ENCODE measurements around the gene CA10.

The CA10 gene

DNA sequence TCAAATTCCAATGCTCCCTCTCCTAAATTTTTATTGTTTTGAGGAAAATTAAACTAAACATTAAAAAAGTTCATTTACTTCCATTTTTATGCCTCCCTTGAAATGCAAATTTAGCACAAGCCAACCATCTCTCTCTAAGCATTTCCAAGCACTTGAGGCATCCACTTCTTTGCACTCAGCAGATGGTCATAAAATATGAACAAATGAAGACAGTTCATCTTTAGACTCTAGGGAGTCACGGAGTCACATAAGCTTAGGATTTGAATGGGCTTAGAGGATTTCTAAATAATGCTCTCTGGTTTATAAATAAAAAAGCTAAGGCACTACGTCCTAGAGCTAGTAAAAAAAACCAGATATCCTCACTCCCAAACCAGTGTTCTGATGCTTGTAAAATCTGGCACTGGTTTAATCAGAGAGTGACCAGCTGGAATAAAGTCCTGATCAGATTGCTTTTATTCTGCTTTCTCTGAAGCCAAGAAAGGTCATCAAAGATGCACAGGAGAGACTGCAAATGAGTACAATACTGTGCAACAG is 204.2 kb downstream of the CA10 start:
- DNase-seq (ENCODE audit: low read depth in 2 of 2), result no peak

DNA sequence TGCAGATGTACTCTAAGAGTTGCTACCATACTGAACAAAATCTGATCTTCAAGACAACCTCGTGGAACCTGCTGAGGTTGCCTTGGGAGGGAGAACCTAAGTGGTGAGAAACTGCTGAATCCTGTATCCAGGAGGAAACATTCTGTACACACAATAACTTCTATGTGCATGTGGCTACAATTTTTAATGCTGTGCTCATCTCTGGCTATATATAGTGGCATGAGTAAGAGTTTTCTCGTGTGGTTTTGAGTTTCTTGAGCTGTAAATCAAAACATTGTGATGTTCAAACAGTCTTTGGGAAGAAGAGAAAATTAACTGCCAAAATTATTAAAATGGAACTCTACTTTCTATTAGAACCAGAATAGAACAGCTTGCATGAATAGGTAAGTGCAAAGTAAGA is 206.8 kb downstream of the CA10 start:
- DNase-seq (ENCODE audit: low read depth in 2 of 2), result no peak

DNA sequence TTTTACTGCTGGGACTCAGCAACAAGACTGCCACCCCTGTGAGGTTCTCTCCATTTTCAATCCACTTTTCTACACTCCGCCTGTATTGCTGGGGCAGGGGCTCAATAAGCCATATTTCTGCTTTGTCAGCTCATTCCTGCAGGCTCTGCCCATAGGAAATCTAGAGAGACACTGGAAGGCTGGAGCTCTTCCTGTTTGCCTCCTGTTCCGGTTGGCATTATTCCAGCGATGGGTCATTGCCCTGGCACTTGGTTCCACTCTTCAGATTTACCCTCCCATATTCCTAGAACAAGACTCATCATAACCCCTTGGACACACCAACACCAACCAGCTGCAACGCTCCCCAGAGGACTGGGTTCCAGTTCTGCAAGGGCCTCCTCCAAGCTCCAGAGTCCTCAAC is 210.4 kb downstream of the CA10 start:
- DNase-seq (ENCODE audit: low read depth in 2 of 2), result no peak

DNA sequence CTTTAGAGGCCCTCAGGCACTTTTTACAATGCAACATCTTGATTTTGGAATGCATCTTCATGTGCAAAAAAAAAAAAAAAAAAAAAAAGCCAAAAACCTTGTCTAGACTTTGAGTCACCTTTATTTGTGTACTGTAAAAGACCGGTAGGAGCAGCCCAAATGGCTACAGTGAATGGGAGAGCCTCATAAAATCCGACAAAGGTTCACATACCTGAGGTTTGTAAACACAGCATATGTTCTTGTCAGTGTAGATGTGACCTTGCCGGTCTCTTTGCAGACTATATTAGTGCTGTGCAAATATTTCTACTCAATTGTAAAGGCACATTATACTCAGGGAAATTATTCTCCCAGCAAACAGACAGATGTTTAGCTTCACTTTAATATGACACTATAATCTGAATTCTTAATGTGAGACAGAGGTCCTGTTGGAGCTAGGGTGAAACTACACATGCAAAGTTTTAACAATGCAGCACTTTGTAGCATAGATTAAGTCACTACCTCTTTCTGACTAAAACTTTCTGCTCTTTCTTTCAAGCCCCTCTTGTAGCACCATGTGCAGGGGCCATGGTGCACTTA is 211.3 kb downstream of the CA10 start:
- no peak for DNase-seq (ENCODE audit: low read depth in 2 of 2)

DNA sequence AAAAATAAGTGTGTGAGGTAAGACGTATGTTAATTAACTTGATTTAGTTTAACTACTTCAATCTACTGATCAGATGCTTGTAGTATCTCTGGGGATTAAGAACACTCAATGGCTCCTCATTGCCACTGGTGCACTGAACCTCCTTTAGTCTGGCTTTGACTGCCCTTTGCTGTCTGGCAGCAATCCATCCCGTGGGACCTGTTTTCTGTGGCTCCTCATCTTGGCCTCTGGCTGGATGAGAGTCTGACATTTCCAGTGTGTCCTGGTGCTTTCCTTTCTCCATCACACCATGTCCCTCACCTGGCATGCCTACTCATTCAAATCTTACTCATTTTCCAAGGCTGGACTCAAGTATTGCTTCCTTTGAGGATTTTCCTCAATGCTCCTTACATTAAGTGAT is 212.2 kb downstream of the CA10 start:
- no peak for DNase-seq (ENCODE audit: low read depth in 2 of 2)

DNA sequence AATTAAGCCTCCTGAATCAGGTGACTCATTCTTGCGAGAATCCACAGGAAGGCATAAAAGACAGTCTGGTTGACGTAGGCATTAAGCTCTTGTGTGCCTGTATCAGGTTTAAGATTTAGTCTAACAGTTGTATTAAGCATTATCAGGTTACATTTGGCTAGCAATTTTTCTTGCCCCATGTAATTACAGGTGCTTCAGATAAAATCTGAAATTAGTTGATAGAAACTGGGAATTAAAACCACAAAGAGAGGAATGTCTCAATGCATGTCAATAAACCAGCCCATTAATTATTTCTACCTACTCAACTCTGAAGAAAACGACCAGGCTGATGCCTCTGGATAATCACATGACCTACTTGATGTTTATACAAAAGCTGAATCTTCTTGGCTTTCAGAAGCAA is 217.2 kb downstream of the CA10 start:
- no peak for DNase-seq (ENCODE audit: low read depth in 2 of 2)

DNA sequence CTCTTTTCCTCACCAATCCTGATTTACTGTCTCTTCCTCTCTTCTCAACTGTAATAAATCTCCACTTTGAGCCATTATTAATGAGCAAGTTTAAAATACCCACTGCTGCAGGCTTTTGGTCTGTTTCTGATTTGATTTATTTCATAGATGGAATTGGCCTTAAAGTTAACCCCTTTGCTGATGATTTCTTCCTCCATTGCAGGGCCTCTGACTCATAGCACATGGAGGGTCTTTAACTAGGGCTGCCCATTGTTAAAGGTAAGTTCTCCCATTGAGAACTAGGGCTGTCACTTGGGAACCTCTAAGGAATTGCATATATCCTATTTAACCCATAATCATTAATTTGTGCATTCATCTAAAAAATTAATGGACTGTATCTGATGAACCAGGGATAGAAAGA is 221.2 kb downstream of the CA10 start:
- no peak for DNase-seq (ENCODE audit: low read depth in 2 of 2)

DNA sequence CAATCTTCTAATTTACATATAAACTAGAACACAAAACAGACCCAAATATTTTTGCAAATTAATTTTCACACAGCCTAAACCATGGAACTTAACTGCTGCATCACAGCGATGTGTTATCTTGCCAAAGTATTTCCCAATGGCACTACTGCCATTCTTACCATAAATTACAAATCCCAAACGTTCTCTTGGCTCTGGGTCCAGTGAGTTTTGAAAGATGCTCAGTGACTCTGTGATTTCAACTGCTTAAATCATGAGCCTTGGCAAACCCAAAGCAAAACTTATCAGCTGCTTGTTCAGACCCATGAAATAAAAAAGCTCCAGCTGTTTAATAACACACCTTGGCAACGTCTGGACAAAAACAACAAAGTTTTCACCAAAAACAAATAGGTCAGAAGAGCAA is 223.0 kb downstream of the CA10 start:
- DNase-seq (ENCODE audit: low read depth in 2 of 2), result no peak

DNA sequence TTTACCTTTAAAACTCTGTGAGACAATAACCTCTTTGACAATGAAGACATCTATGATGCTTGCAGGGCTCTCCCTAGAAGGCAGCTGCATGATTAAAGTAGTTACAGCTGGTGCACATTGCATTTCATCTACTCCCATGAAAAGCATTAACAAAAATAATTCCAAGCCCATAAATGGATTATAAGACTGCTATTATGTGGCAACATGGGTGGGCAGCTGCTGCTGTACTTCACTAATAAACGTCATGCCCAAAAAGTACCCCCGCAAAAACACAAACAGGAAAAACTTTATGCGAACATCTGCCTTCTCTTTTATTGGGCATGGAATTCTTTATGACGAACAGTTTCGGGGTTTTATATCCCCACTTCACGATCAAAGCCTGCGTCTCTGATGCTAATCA is 224.9 kb downstream of the CA10 start:
- no peak for DNase-seq (ENCODE audit: low read depth in 2 of 2)

DNA sequence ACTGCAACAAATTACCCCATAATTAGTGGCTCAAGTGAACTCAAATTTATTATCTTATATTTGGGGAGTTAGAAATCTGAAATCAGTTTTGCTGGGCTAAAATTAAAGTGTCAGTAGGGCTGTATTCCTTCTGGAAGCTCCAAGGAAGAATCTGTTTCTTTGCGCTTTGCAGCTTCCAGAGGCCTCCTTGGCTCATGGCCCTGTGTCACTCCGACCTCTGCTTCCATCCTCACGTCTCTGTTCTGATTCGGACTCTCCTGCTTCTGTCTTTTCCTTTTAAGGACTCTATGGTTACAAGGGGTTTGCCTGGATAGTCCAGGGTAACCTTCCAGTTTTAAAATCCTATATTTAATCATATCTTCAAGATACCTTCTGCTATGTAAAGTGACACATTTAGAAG is 232.1 kb downstream of the CA10 start:
- DNase-seq (ENCODE audit: low read depth in 2 of 2), result no peak

DNA sequence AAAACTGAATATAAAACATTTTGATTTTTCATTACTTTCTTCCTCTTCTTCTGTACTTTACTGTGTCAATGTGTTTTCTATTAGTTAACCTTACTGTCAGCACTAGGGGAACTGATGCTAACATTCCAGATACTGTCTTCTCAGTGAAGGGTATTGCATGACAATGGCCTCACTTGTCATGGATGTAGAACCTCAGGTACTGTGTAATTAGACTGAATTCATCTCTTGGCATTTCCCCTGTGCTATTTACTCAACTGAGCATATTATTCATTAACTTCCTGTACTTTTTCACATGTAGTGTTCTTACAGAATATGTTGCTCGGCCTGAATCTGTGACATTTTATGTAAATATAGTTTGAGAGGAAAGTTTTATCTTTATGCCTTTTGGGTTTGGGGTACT is 237.0 kb downstream of the CA10 start:
- DNase-seq (ENCODE audit: low read depth in 2 of 2), result no peak

DNA sequence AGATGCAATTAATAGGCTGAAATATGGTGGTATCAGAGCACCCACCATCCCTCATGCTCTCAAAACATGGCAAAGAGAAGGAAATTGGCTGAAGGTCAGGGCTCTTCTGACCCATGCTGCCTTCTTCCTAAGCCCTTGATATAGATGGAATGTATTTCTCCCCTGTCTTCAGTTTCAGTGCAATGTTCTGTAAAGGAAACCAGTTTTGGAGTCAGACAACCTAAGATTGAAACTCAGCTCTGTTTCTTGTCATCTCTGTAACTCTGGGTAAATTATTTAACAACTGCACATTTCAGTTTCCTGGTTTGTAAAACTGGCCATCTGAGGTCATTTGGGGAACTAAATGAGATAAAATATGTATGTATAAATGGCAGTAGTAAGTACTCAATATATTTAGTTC is 243.9 kb downstream of the CA10 start:
- DNase-seq (ENCODE audit: low read depth in 2 of 2), result no peak

DNA sequence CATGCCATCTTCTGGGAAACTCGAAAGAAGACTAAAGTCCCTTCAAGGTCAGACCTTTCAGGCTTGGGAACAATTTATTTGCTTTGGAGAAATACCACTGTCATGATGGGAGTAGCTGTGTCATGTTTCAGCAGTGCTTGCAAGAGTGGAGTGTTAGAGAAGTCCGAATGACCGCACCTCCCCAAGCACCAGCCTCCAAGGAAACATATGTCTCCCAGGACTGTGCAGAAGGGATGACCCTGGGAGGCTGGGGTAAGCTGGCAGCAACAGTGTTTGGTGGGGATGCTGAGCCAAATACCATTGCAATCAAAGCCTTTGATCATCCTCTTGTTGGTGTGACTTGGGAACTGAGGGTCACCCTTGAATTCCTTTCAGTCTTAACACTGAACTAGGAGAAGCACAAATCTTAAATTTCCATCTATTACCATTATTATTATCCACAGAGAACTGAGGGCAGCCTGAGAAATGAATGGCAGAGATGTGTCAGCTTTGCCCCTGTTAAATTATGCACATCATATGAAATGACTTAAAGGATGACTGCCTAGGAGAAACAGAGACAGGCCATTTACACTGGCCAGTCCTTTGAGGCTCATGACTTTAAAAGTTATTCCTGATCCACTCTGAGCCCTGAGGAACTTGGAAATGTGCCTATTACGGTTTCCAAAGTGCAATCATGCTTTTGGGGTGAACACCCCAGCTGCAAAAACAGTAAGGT is 244.9 kb downstream of the CA10 start:
- no peak for DNase-seq (ENCODE audit: low read depth in 2 of 2)

DNA sequence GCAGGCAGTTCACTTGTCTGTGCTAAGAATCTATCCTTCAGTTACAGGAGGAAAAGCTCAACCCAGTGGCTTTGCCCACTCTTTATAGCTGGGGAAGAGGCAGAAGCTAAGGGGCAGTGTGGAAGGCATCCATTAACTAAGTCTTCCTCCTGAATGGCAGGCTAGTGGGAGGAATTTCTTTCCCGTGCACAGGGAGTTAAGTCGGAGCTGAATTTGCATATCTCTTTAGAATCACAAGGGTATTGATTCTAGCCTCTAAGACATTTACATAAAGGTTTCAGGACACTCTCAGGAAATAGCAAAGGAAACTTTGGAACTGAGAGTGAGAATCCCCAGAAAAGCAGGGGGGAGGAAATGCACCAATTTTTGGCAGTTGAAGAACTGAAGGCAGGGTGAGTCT is 245.6 kb downstream of the CA10 start:
- DNase-seq (ENCODE audit: low read depth in 2 of 2), result no peak

DNA sequence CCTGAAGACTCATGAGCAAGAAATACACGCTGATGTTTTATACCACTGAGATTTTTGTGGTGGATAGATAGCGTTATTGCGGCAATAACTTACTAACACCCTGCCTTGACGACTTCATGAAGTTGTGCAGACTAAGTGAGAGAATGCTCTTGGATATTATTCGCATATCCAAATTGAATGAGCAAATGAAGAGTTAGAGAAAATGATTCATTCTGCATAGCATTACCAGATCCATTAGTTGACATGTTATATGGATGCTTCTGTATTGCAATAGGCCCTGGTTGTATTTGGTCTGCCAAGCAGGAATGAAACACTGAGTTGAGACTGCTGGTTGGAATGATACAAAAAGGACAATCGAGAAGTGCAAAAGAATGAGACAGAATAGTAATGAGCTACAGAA is 247.3 kb downstream of the CA10 start:
- DNase-seq (ENCODE audit: low read depth in 2 of 2), result no peak

DNA sequence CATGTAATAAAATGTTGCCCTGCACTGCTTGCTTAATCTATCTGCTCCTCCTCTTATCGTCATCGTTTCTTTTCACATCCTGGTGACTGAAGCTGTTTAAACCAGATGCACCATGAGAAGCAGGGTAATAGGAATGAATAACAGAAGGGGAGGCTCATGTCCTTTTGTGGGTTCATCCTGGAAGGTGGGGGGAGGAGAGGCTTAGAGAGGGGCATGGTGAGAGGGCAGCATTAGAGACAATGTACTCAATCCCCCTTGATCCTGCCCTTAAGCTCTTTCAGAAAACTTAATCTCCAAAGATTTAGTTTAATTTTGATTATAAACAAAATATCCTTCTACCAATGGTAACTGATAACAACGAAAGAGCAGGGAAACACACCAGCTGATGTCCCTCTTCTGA is 248.5 kb downstream of the CA10 start:
- no peak for DNase-seq (ENCODE audit: low read depth in 2 of 2)

DNA sequence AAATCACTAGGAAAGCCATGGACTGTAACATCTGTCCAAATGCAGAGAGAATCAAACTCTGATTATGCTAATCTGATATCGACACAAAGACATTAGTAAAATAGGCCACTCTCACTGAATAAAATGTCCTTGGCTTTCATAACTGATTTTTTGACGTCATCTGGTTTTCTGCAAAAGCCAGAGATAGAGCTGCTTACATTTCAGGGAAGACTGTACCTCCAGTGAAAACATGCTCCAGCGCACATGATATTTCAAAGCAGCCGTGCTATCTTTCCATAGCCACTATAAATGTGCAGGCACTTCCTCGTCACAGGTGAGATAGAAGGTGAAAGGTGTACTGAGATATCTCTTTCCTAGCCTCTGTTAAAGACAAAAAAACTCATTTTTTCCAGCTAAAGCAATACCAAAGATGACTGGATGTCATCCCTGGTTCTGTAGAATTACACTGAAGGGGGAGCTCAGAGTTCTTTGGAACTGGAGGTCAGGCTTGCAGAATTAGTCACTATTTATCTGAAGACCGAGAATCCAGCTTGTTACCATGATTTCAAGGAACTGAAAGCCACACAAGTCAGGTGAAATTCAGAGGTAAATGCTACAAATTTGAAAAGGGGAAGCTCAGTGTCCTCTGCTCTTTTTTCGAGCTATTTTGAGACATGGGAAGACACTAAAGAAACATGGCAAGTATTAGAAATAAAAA is 249.5 kb downstream of the CA10 start:
- no peak for DNase-seq (ENCODE audit: low read depth in 2 of 2)

DNA sequence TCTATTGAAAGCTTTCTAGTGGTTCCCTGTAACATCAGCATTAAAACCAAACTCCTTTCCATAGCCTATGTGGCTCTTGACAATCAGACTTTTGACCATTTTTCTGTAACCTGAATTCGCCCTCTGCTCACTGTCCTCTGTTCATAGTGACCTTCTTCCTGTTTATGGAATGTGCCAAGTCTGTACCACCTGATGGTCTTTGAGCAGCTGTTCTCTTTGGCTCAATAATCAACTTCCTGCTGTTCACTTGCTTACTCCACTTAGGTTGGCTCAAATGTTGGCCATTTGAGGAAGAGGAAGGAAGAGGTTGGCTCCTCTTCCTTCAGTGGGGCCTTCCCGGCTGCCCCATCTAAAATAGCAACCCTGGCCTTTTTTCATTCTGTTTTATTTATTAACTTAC is 251.5 kb downstream of the CA10 start:
- DNase-seq (ENCODE audit: low read depth in 2 of 2), result no peak

DNA sequence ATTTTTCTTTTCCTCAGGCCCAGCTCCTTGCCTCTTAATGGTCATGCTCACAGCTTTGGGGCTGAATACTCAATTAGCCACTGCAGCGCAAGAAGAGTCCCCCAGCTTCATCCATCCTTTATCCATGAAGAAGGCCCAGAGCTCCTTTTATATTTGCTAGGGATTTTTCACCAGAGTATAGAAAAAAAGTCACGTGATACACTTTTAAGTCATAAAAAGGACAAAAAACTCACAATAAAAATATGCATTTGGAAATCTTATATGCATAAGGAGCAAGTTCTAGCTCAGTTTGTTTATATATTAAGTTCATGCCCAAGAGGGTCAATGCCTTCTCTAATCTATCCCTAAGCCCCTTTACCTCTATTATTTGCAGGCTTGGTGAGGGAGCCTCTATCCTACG is 254.1 kb downstream of the CA10 start:
- DNase-seq (ENCODE audit: low read depth in 2 of 2), result no peak

DNA sequence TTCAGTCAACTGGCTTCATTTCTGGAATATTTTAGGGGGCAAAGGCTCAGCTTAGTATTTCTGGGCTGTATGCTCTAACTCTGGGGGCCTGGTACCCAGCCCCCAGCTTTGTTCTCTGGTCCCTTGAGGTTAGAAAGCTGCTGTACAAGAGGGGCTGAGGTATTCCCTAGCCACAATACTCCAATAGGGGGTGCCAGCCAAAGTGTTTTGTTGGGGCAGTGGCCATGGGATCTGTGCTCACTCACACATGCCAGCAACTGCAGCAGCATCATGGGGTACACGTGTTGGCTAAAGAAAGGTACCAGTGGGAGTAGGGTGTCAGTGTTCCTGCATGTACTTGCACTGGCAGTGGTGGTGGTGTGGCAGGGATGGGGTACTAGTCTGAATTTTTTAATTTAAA is 257.3 kb downstream of the CA10 start:
- DNase-seq (ENCODE audit: low read depth in 2 of 2), result no peak

DNA sequence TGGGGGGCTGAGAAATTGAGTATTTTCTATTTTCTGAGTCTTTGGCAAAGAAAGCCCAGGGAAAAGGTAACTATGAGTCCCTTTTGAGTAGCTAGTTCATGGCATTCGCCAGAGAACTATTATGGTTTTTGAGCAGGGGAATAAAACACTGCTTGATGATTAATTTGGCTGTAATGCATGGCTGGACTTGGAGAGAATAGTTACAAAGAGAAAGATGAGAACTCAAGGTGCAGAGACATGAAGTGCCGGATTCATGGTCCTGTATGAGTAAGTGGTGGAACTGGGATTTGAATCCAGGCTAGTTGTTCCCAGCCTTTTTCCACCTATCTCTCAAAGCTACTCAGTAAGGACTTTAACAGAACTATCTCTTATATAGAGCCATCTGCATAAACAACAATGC is 266.6 kb downstream of the CA10 start:
- DNase-seq (ENCODE audit: low read depth in 2 of 2), result no peak

DNA sequence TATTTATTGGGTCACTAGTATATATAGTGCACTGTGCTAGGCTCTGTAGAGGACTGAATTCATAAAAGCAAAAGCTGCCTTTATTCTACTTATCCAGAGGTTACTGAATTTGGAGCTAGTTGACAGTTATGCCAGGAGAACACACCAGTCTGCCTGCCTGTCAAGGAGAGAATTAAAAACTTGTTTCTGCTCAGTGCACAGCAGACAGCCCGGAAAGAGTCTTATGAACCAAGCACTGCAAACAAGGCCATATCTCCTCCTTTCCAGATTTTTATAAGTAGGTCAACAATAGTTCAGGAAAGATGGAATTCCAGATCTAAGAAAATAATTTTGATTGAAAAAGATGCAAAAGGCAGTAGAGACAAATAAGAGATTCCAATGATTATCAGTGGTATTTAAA is 267.8 kb downstream of the CA10 start:
- DNase-seq (ENCODE audit: low read depth in 2 of 2), result no peak

DNA sequence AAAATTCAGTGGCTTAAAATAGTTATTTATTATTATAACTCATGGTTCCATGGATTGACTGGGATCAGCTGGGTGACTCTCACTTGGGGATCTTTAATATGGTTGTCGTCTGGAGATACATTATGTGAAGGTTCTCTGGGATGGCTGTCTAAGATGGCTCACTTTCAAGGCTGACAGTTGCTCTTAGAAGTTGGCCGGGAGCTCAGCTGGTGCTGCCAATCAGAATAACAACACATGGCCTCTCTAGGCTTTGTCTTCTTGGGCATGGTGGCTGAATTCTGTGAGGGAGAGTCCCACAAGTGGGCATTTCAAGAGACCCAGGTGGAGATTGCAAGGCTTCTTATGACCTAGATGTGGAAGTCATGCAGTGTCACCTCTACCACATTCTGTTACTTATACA is 269.7 kb downstream of the CA10 start:
- no peak for DNase-seq (ENCODE audit: low read depth in 2 of 2)

All from stimulated activated CD4-positive, alpha-beta T cell treated with anti-CD3 and anti-CD28 coated beads, Interleukin-1b, Interleukin-23, amount 100 ng/mL, for 1 hour (primary cell).